Kidney (tissue), 14 donors: Measurements from ENCODE around the gene FAM53B. TPM values are rescaled to one million over a fixed set of nuclear protein-coding genes. Genes with fewer than 3 reads are reported as not detected.

Experiments
- DNase-seq, 5 donors: peaks; one replicate each; pipeline ENCODE4 v3.0.0-alpha.2; 2013 to 2020
- FAIRE-seq: peaks from 2 replicates; lab custom pipeline; 2012; peaks lifted over from hg19 to GRCh38; lab: Jason Lieb, UNC
- H3K27ac ChIP-seq, 2 donors: one replicate each; pipeline ENCODE4 v1.7.0; 2013; ENCODE audit warnings: low read depth in 2 of 2, low read length in 2 of 2, inconsistent platforms in 1 of 2
- H3K27me3 ChIP-seq: one replicate; pipeline ENCODE4 v1.7.1; 2013; ENCODE audit warnings: low read length, inconsistent platforms; ENCODE audit not compliant: control insufficient read depth, insufficient read depth
- H3K36me3 ChIP-seq, 3 donors: one replicate each; pipeline versions ENCODE4 v1.7.0 to v1.7.1; 2013; ENCODE audit warnings: low read length in 3 of 3, control low read depth in 1 of 3, inconsistent platforms in 1 of 3; ENCODE audit not compliant: insufficient read depth in 3 of 3, control insufficient read depth in 2 of 3
- H3K4me1 ChIP-seq, 3 donors: one replicate each; pipeline versions ENCODE4 v1.7.0 to v1.7.1; 2013; ENCODE audit warnings: low read length in 3 of 3, inconsistent platforms in 1 of 3, low read depth in 1 of 3; ENCODE audit not compliant: control insufficient read depth in 2 of 3, insufficient read depth in 2 of 3
- H3K4me3 ChIP-seq, 3 donors: one replicate each; pipeline versions ENCODE4 v1.7.0 to v1.8.1; 2013; ENCODE audit warnings: low read length in 3 of 3, control low read depth in 1 of 3, inconsistent platforms in 1 of 3
- H3K9ac ChIP-seq, 3 donors: one replicate each; pipeline versions ENCODE4 v1.7.0 to v1.7.1; 2013; ENCODE audit warnings: low read length in 3 of 3, control low read depth in 1 of 3, inconsistent platforms in 1 of 3
- H3K9me3 ChIP-seq, 3 donors: one replicate each; pipeline versions ENCODE4 v1.7.0 to v1.7.1; 2013; ENCODE audit warnings: low read length in 3 of 3, control low read depth in 1 of 3, inconsistent platforms in 1 of 3; ENCODE audit not compliant: control insufficient read depth in 2 of 3, insufficient read depth in 1 of 3
- CTCF ChIP-seq: IDR thresholded peaks from 3 replicates; pipeline ENCODE4 v1.5.1; 2012; ENCODE audit warnings: mild to moderate bottlenecking, moderate library complexity, borderline replicate concordance; ENCODE audit not compliant: insufficient read depth; ENCODE audit errors: extremely low read depth
- intact Hi-C: fragments of 100-400 bp; cut with DNase I; formaldehyde crosslinking; loops from one replicate; pipeline ENCODE4 v1.11.1; 2022
- polyA plus RNA-seq: library from polyadenylated mRNA; stranded (reverse); fragments of 350-450 nt; fragmentation: Illumina TruSeq; extraction: RNeasy Lipid Tissue Mini Kit (QIAGEN cat#74804); gene quantifications from one replicate; pipeline ENCODE4 v1.2.3, GENCODE V29; 2014; ENCODE audit warnings: low read depth, low replicate concordance; ENCODE audit not compliant: insufficient read depth
- total RNA-seq: library from RNA; stranded (reverse); fragmentation: NEBNext Ultra II Directional; extraction: Animal tissue kit (Norgen Biotek cat#: 25700); gene quantifications from one replicate; pipeline ENCODE4 v1.2.1, GENCODE V29; 2021
- donor health status: control.
- donor health status: control.
- donor health status: control.
- donor health status: control.
- donor health status: control.
- donor health status: DM: yes; HTN: yes; CAD: no.
- donor health status: Normal renal cell carcinoma (clear cell type).

Gene FAM53B
- total and polyA plus RNA-seq, 2 donors from 2014 or later: 11.8 to 30.0 TPM

- DNase-seq (peak in 2 of 5 donors; percentile 22 to 57), FAIRE-seq (no peak)
- no peak overlapping the region for H3K9ac ChIP-seq
- no peaks in the 10 kb centered on the region for H3K4me1 ChIP-seq
- H3K4me3 ChIP-seq: no peak overlapping the region
- H3K27ac ChIP-seq: no peak overlapping the region
- no peaks in the 10 kb centered on the region for H3K36me3 ChIP-seq
- H3K9me3 ChIP-seq: no peaks in the 10 kb centered on the region
- intact Hi-C loops: no loop called here
- no peaks in the 10 kb centered on the region for H3K27me3 ChIP-seq
- TF ChIP-seq CTCF: no peak
Measured at GRCh38 chr10:124573726-124574455, 170.3 kb downstream of the FAM53B start.

- Histone ChIP-seq H3K4me1 (no peaks in the 10 kb centered on the region), H3K36me3 (no peaks in the 10 kb centered on the region), H3K9me3 (no peaks in the 10 kb centered on the region), H3K4me3 (no peak overlapping the region), H3K27ac (no peak overlapping the region), H3K27me3 (no peaks in the 10 kb centered on the region), H3K9ac (no peak overlapping the region)
- FAIRE-seq (no peak), DNase-seq (peak in 2 of 5 donors; percentile 14 to 19)
- TF ChIP-seq CTCF: no peak
- intact Hi-C loops: no loop called here
Measured at GRCh38 chr10:124572751-124573150, 171.4 kb downstream of the FAM53B start.

GRCh38 chr10:124570646-124571045, 173.5 kb downstream of the FAM53B start:
- no peak for DNase-seq
- no peak overlapping the region for H3K9ac ChIP-seq

More at GRCh38 chr10:124570646-124571045, 173.5 kb downstream of the FAM53B start:
- TF ChIP-seq CTCF: no peak
- Histone ChIP-seq H3K4me1 (peaks cover 0 to 2% (median 0%) of the 10 kb centered on the region in 3 donors), H3K36me3 (no peaks in the 10 kb centered on the region), H3K27me3 (no peaks in the 10 kb centered on the region), H3K4me3 (no peak overlapping the region), H3K9me3 (no peaks in the 10 kb centered on the region), H3K27ac (no peak overlapping the region)
- intact Hi-C loops: no loop called here
- FAIRE-seq: no peak
